GM21528 (cell line): ENCODE results near the gene PRCP.

Source experiments
- ATAC-seq: cut with Tn5 transposase; IDR thresholded peaks from one replicate; pipeline ENCODE4 v1.9.1; 2021; ENCODE audit warnings: mild to moderate bottlenecking, moderate library complexity; ENCODE audit not compliant: unreplicated experiment, low FRiP score

The PRCP gene

GRCh38 chr11:82908311-82908710, 8.1 kb upstream of the PRCP start:
- ATAC-seq, result no peak

GRCh38 chr11:82907371-82907770, 7.1 kb upstream of the PRCP start:
- ATAC-seq, result no peak

GRCh38 chr11:82906931-82907330, 6.7 kb upstream of the PRCP start:
- no peak for ATAC-seq

GRCh38 chr11:82906236-82906635, 6.0 kb upstream of the PRCP start:
- ATAC-seq, result no peak

- no peak for ATAC-seq
Observed at GRCh38 chr11:82903843-82904586, 3.8 kb upstream of the PRCP start.

GRCh38 chr11:82902880-82903279, 2.6 kb upstream of the PRCP start:
- no peak for ATAC-seq

GRCh38 chr11:82901922-82902485, 1.8 kb upstream of the PRCP start:
- ATAC-seq, result no peak

- ATAC-seq, result peak; percentile 75
Observed at GRCh38 chr11:82901165-82901921, 1.1 kb upstream of the PRCP start, which contains the start of gene DDIAS. Gene DDIAS (plus strand): TSS chr11:82901736. CDS start chr11:82914739, 13,003 bp downstream.

GRCh38 chr11:82899957-82900276, 313 bp downstream of the PRCP start:
- peak; percentile 4 for ATAC-seq

GRCh38 chr11:82899186-82899820, 927 bp downstream of the PRCP start:
- no peak for ATAC-seq

GRCh38 chr11:82898241-82898640, 2.0 kb downstream of the PRCP start:
- ATAC-seq, result no peak

- no peak for ATAC-seq
Observed at GRCh38 chr11:82896183-82896582, 4.0 kb downstream of the PRCP start.

- peak; percentile 38 for ATAC-seq
Observed at GRCh38 chr11:82895437-82896091, 4.7 kb downstream of the PRCP start.

GRCh38 chr11:82892611-82893169, 7.5 kb downstream of the PRCP start:
- no peak for ATAC-seq

GRCh38 chr11:82890936-82891335, 9.3 kb downstream of the PRCP start:
- no peak for ATAC-seq

GRCh38 chr11:82890002-82890341, 10.3 kb downstream of the PRCP start:
- ATAC-seq, result no peak

GRCh38 chr11:82889133-82890001, 10.9 kb downstream of the PRCP start:
- no peak for ATAC-seq

GRCh38 chr11:82883853-82884252, 16.4 kb downstream of the PRCP start:
- no peak for ATAC-seq

- no peak for ATAC-seq
Observed at GRCh38 chr11:82874646-82875523, 25.3 kb downstream of the PRCP start.
